HG03196 (cell line): ENCODE data around the gene ARMC6.
"Not testable (repeated sequence)": the region's sequence is repeated elsewhere in the genome, so short reads cannot be mapped to it uniquely, and the experiment has no call there.

Experiments used
- ATAC-seq: cut with Tn5 transposase; IDR thresholded peaks from one replicate; pipeline ENCODE4 v1.9.1; 2021; ENCODE audit not compliant: unreplicated experiment

Gene ARMC6

GRCh38 chr19:19106938-19107337 lies 73.5 kb downstream of the ARMC6 start:
- ATAC-seq: not testable (repeated sequence)

- no peak for ATAC-seq
Observed at GRCh38 chr19:19107654-19108053, 74.3 kb downstream of the ARMC6 start.
